ENCODE results near the gene NDOR1.
A peak's percentile ranks its signal among the peaks of the same experiment; 100 is the strongest.
"Not testable (repeated sequence)": the region's sequence is repeated elsewhere in the genome, so short reads cannot be mapped to it uniquely, and the experiment has no call there.

Gene NDOR1

DNA sequence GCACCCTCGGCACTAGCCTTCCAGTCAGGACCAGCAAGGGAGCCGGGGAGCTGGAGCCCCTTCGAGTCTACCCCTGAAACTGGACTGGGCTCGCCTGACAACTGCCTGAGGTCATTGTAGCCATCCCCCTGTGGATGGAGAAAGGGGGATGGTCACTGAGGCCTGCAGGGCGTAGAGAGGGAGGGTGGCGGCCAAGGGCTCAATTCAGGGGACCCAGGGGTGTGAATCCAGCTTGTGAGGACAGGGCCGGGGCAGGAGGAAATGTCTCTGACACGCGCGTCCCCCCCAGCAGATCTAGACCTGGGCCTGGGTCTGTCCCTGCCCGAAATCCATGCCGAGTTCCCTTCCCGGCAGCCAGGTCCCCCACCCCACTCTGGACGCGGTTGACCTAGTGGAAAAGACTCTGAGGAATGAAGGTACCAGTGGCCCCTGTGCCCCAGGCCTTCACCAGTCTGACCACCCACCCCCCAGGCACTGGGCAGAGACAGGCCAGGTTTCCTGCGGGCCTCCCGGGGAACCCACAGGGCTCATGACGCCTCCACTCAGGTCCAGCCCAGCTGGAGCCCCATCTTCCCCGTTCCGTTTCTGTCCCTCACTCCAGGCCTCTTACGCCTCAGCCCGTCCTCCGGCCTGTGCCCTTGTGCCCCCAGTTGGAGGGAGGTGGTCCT, 26.0 kb downstream of the NDOR1 start:
- no peak for DNase-seq (ENCODE audit: low read depth)

GRCh38 chr9:137232101-137232500, 26.6 kb downstream of the NDOR1 start:
- no peak for DNase-seq (ENCODE audit: low read depth)

DNA sequence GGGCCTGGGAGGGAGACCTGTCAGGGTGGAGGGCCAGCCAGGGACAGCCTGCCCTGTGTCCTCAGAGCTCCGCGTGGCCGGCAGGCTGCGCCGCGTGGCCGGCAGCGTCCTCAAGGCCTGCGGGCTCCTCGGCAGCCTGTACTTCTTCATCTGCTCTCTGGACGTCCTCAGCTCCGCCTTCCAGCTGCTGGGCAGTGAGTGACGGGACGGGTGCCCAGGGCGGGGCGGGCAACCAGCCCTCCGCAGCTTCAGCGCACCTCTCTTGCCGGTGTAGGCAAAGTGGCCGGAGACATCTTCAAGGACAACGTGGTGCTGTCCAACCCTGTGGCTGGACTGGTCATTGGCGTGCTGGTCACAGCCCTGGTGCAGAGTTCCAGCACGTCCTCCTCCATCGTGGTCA, 27.0 kb downstream of the NDOR1 start:
- DNase-seq (ENCODE audit: low read depth) = no peak

DNA sequence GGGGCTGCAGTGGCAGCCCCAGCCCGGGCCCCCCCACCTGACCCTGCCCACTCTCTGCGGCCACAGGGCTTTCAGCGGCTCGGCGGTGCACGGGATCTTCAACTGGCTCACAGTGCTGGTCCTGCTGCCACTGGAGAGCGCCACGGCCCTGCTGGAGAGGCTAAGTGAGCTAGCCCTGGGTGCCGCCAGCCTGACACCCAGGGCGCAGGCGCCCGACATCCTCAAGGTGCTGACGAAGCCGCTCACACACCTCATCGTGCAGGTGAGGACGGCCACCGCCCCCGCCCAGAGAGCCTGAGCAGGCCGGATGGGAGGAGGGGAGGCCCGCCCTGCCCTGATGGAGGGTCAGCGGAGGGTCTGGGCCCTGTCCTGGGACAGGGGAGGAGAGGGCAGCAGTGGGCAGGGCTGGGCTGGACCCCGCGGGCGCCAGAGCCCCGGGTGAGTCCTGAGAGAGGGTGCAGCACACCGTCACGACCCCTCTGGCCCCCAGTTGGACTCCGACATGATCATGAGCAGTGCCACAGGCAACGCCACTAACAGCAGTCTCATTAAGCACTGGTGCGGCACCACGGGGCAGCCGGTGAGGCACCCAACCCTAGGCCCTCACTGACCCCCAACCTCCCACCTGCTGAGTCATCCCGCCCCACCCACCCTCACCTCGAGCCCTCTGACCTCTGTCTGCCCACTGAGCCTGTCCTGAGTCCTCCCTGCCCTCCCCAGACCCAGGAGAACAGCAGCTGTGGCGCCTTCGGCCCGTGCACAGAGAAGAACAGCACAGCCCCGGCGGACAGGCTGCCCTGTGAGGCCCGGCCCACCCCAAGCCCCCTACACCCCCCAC, 27.9 kb downstream of the NDOR1 start:
- no peak for DNase-seq (ENCODE audit: low read depth)

DNA sequence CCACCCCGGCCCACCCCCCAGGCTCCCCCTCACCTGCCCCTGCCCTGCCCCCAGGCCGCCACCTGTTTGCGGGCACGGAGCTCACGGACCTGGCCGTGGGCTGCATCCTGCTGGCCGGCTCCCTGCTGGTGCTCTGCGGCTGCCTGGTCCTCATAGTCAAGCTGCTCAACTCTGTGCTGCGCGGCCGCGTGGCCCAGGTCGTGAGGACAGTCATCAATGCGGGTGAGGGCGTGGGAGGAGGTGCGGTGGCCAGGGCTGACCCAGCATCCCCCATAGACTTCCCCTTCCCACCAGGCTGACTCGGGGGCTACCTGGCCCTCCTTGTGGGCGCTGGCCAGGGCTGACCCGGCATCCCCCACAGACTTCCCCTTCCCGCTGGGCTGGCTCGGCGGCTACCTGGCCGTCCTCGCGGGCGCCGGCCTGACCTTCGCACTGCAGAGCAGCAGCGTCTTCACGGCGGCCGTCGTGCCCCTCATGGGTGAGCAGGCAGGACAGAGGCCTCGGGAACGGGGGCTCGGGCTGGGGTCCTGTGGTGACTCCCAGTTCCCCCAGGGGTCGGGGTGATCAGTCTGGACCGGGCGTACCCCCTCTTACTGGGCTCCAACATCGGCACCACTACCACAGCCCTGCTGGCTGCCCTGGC, 28.7 kb downstream of the NDOR1 start:
- DNase-seq (ENCODE audit: low read depth) = no peak

- no peak for DNase-seq (ENCODE audit: low read depth)
These were observed 29.4 kb downstream of the NDOR1 start for GRCh38 chr9:137234758-137235423.

GRCh38 chr9:137235424-137236237, 30.1 kb downstream of the NDOR1 start:
- no peak for DNase-seq (ENCODE audit: low read depth)

GRCh38 chr9:137236238-137236935, 30.9 kb downstream of the NDOR1 start:
- peak; percentile 77 for DNase-seq (ENCODE audit: low read depth)

- no peak for DNase-seq (ENCODE audit: low read depth)
These were observed 31.5 kb downstream of the NDOR1 start for GRCh38 chr9:137236936-137237421.

DNA sequence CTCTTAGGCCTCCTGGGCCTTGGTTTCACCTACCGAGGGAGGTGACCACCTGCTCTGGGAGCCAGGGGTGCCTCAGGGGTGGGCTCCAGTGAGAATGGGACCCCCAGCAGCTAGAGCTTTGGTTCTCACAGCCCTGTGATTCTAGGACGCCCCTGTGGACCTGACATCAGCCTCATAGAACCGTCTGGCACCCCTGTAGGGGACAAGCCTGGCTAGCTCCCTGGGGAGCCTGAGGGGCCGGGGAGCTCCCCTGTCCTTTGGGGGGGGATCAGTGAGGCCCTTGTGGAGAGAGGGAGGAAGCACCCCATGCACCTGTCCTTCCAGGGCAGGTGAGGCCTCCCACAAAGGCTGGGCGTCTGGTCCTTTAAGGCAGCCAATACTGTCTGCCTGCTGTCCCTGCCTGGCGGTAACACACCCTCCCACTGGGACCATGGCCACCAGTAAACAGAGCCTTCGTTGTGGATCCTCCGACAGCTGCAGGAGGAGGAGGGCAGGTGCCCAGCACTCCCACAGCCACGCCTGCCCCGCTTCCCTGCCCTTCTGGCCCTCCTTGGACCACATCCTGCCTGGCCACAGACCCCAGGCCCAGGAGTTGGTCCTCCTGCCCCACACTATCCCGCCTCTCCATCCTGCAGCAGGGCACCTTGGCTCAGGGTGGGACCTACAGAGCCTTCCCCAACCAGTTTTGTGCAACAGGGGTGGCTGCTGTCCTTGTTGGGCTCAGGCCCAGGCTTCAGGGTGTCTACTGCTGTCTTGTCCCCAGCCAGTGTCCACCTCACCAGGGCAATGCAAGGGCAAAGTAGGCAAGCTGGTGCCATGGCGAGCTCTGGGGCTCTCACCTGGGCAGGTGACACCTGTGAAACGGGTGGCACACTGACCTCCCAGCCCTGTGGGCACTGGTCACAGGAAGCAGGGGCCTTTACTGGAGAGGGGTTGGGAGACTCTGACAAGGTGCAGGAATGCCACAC, 32.5 kb downstream of the NDOR1 start:
- no peak for DNase-seq (ENCODE audit: low read depth)

GRCh38 chr9:137239541-137240200, 34.2 kb downstream of the NDOR1 start:
- DNase-seq (ENCODE audit: low read depth) = not testable (repeated sequence)

DNA sequence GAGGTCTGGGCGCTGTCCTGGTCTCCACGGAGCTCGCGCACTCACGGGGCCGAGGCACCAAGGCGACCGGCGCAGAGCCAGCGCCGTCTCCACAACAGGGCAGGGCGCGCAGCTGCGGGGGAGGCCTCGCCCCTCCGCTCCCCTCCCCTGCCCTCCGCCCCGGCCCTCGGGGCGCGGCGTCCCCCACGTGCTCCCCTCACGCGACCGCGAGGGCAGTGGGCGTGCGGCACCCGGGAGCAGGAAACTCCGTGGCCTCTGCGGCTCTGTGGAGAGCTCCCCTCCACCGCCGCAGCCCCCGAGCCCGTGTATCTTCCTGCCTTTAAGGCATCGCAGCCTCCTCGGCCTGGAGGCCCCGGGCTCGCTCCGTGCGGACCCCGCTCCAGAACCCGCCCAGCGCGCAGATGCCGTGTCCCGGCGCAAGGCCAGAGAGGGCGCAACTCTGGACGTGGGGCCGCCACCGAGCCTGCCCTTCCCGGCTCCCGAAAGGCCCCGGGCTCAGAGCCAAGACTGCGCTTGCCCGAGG, 34.9 kb downstream of the NDOR1 start:
- peak; percentile 75 for DNase-seq (ENCODE audit: low read depth)

GRCh38 chr9:137240841-137241489, 35.5 kb downstream of the NDOR1 start, which contains the start of gene TUBB4B:
TSS of gene TUBB4B (plus strand) at chr9:137241287. CDS start at chr9:137241361, 74 bp downstream.
- DNase-seq (ENCODE audit: low read depth) = peak; percentile 100

GRCh38 chr9:137241490-137242268, 36.2 kb downstream of the NDOR1 start:
- DNase-seq (ENCODE audit: low read depth) = peak; percentile 66

- no peak for DNase-seq (ENCODE audit: low read depth)
These were observed 37.0 kb downstream of the NDOR1 start for GRCh38 chr9:137242269-137243203.

GRCh38 chr9:137243266-137243625, 37.7 kb downstream of the NDOR1 start:
- DNase-seq (ENCODE audit: low read depth) = not testable (repeated sequence)

Measured in EH (cell line).